Chondrocyte (in vitro differentiated cells): ENCODE measurements around the gene ST7. TPM values are rescaled to one million over a fixed set of nuclear protein-coding genes. Genes with fewer than 3 reads are reported as not detected.

Source experiments
- DNase-seq: peaks from one replicate; pipeline ENCODE4 v3.0.0; 2021; ENCODE audit warnings: mixed read lengths, low spot score
- H3K27ac Mint-ChIP-seq: one replicate; pipeline ENCODE4 v1.8.0; 2021; ENCODE audit warnings: mild to moderate bottlenecking, moderate library complexity, mixed read lengths; ENCODE audit not compliant: unreplicated experiment
- H3K27me3 Mint-ChIP-seq: 2 replicates; pipeline ENCODE4 v1.8.0; 2021; ENCODE audit warnings: low read depth, mixed read lengths
- H3K36me3 Mint-ChIP-seq: 2 replicates; pipeline ENCODE4 v1.8.0; 2021; ENCODE audit warnings: low read depth, mixed read lengths
- H3K4me1 Mint-ChIP-seq: 2 replicates; pipeline ENCODE4 v1.8.0; 2021; ENCODE audit warnings: low read depth, mild to moderate bottlenecking, mixed read lengths
- H3K4me3 Mint-ChIP-seq: one replicate; pipeline ENCODE4 v1.8.0; 2021; ENCODE audit warnings: mild to moderate bottlenecking, moderate library complexity, mixed read lengths; ENCODE audit not compliant: unreplicated experiment
- H3K9me3 Mint-ChIP-seq: 2 replicates; pipeline ENCODE4 v1.8.0; 2021; ENCODE audit warnings: low read depth, mixed read lengths
- CTCF ChIP-seq: fragments of 200-600 bp; sonication (generic); IDR thresholded peaks from 2 replicates; pipeline ENCODE4 v1.5.0; 2021; ENCODE audit warnings: antibody characterized with exemption, mild to moderate bottlenecking, moderate library complexity
- total RNA-seq: library from RNA; stranded (reverse); gene quantifications from 3 replicates; pipeline ENCODE4 v1.2.1, GENCODE V29; 2021

Gene ST7
- total RNA-seq, 1 donor from 2014 or later: 69.7 TPM

- Mint-ChIP-seq H3K27ac (no peak overlapping the region), H3K4me3 (no peak overlapping the region), H3K27me3 (no peaks in the 10 kb centered on the region), H3K4me1 (peaks cover 23% of the 10 kb centered on the region), H3K36me3 (peaks cover 14% of the 10 kb centered on the region), H3K9me3 (no peaks in the 10 kb centered on the region)
- DNase-seq: no peak
- TF ChIP-seq CTCF: no peak
Observed at GRCh38 chr7:117165656-117166055, 212.4 kb downstream of the ST7 start.

- H3K9me3 Mint-ChIP-seq: no peaks in the 10 kb centered on the region
Observed at GRCh38 chr7:117169907-117170306, 216.6 kb downstream of the ST7 start.

GRCh38 chr7:117171106-117171505 lies 217.8 kb downstream of the ST7 start:
- no peaks in the 10 kb centered on the region for H3K27me3 Mint-ChIP-seq
- peak; percentile 15 for TF ChIP-seq CTCF
- H3K27ac Mint-ChIP-seq: no peak overlapping the region
- H3K9me3 Mint-ChIP-seq: no peaks in the 10 kb centered on the region
- H3K36me3 Mint-ChIP-seq: peaks cover 28% of the 10 kb centered on the region
- DNase-seq: no peak
- no peak overlapping the region for H3K4me3 Mint-ChIP-seq
- H3K4me1 Mint-ChIP-seq: peaks cover 18% of the 10 kb centered on the region

More at GRCh38 chr7:117169907-117170306, 216.6 kb downstream of the ST7 start:
- H3K27me3 Mint-ChIP-seq: no peaks in the 10 kb centered on the region
- DNase-seq: no peak
- H3K4me3 Mint-ChIP-seq: no peak overlapping the region
- H3K4me1 Mint-ChIP-seq: peaks cover 18% of the 10 kb centered on the region
- H3K27ac Mint-ChIP-seq: peak overlapping the region; percentile 53
- TF ChIP-seq CTCF: no peak
- H3K36me3 Mint-ChIP-seq: peaks cover 29% of the 10 kb centered on the region

GRCh38 chr7:117172283-117172682 lies 219.0 kb downstream of the ST7 start:
- DNase-seq: no peak
- Mint-ChIP-seq H3K4me3 (no peak overlapping the region), H3K27me3 (no peaks in the 10 kb centered on the region), H3K4me1 (peaks cover 18% of the 10 kb centered on the region), H3K9me3 (no peaks in the 10 kb centered on the region), H3K36me3 (peaks cover 26% of the 10 kb centered on the region), H3K27ac (peak overlapping the region; percentile 45)
- no peak for TF ChIP-seq CTCF

- no peak overlapping the region for H3K27ac Mint-ChIP-seq
- peaks cover 18% of the 10 kb centered on the region for H3K4me1 Mint-ChIP-seq
- H3K9me3 Mint-ChIP-seq: no peaks in the 10 kb centered on the region
- H3K27me3 Mint-ChIP-seq: no peaks in the 10 kb centered on the region
- TF ChIP-seq CTCF: no peak
- H3K4me3 Mint-ChIP-seq: no peak overlapping the region
- peaks cover 26% of the 10 kb centered on the region for H3K36me3 Mint-ChIP-seq
- no peak for DNase-seq
Observed at GRCh38 chr7:117173035-117173770, 219.9 kb downstream of the ST7 start.
